GM10266 (cell line): ENCODE results near the gene CD7.

Source experiments
- DNase-seq: peaks from one replicate; pipeline ENCODE4 v3.0.0; 2012; ENCODE audit errors: extremely low spot score
- CTCF ChIP-seq: IDR thresholded peaks from 2 replicates; pipeline ENCODE4 v1.5.1; 2012; ENCODE audit warnings: mild to moderate bottlenecking, low read depth; ENCODE audit not compliant: control insufficient read depth, insufficient read depth; ENCODE audit errors: missing control alignments

The CD7 gene

GRCh38 chr17:82287013-82287867 is 30.2 kb downstream of the CD7 start:
- TF ChIP-seq CTCF = no peak
- DNase-seq = no peak

GRCh38 chr17:82285141-82285540 is 32.3 kb downstream of the CD7 start:
- DNase-seq = no peak
- no peak for TF ChIP-seq CTCF

- no peak for DNase-seq
- TF ChIP-seq CTCF = no peak
Measured at GRCh38 chr17:82283208-82283749, 34.1 kb downstream of the CD7 start.

GRCh38 chr17:82282239-82283207 is 34.9 kb downstream of the CD7 start:
- DNase-seq = no peak
- no peak for TF ChIP-seq CTCF

GRCh38 chr17:82281502-82282238 is 35.7 kb downstream of the CD7 start:
- no peak for DNase-seq

GRCh38 chr17:82281076-82281475 is 36.3 kb downstream of the CD7 start:
- no peak for DNase-seq
- no peak for TF ChIP-seq CTCF

More at GRCh38 chr17:82281502-82282238, 35.7 kb downstream of the CD7 start:
- no peak for TF ChIP-seq CTCF
